ENCODE measurements around the gene AVEN.

DNA sequence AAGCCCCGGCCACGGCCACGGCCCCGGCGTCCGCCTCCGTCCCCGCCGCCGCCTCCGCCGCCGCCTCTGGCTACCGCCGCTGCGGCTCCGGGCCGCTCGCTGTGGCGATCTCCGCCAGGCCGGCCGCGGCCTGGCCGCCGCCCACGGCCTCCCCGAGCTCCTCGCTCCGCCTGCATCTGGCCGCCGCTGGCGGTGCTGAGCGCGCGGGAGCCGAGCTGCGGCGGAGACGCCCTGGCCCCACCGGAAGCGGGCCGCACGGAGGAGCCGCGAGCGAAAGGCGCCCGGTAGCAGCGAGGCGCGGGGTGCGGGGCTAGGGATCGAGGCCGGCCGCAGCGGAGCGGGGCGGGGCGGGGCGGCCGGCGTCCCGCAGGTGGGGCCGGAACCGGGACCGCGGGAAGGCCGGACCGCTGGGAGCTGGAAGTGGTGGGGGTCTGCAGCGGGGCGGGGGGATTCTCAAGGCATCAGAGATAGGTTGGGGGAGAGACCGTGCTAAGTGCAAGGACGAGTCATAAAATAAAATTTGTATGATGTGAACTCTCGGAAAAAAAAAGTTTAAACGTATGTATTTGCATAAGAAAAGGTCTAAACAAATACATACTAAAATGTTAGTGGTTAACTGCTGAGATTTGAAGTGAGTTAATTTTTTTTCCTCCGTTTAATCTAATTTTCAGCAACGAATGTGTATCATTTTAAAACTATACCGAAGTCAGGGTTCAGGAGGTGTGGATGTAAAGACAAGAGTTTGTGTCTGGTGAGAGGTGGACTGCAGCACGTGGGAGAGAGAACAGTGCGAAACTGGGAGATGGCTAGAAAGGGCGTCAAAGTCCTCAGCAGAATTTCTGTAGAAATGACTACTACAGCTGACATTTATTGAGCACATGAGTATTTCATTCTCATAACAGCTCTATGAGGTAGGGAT is at the start of gene AVEN:
- TF ChIP-seq CTCF (conservative IDR thresholded peaks at IDR 0.05; ENCODE audit: low read length), result no peak
- no peak for TF ChIP-seq EZH2phosphoT487 (IDR thresholded peaks at IDR 0.05; ENCODE audit: borderline replicate concordance)
